ENCODE measurements around the gene ZNRD2.

The ZNRD2 gene

DNA sequence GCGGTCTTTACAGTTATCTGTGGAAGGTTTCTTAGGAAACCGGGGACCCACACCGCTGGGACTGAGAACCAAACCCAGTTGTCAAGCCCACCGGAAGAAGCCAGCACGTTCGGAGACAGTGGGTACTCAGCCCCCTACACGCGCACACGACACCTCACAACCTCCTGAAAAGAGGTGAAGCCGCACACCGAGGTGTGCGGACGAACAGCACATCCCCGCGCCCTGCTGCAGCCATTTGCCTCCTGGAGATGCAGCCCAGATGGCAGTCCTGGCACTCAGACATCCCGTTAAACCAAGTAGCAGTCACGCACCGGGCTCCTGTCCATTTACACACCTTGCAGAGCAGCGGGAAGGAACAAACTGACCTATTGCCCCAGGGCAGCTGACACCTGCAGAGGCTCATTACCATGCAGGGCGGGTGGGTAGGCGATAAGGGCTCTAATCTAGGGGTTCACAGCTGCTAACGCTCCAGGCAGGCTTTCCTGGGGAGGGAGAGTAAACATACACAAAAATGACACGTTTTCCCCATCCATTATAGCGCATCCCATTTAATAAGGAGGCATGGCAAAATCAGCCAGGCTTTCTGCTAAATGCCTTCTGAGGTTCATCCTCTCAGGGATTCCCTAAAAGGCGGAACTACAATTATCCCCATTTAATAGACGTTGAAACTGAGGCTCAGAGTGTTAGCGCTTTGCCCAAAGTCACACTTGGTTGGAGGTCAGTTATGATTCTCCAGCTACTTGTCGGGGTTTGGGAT is 4.7 kb downstream of the ZNRD2 start:
- Mint-ChIP-seq H3K4me3 (peak overlapping the region; percentile 79), H3K27ac (no peak overlapping the region), H3K4me1 (peaks cover 70% of the 10 kb centered on the region), H3K9me3 (no peaks in the 10 kb centered on the region), H3K36me3 (ENCODE audit: low read depth) (no peaks in the 10 kb centered on the region), H3K27me3 (ENCODE audit: low read depth, poor library complexity) (peaks cover 18% of the 10 kb centered on the region)
- TF ChIP-seq, protein P1, sequence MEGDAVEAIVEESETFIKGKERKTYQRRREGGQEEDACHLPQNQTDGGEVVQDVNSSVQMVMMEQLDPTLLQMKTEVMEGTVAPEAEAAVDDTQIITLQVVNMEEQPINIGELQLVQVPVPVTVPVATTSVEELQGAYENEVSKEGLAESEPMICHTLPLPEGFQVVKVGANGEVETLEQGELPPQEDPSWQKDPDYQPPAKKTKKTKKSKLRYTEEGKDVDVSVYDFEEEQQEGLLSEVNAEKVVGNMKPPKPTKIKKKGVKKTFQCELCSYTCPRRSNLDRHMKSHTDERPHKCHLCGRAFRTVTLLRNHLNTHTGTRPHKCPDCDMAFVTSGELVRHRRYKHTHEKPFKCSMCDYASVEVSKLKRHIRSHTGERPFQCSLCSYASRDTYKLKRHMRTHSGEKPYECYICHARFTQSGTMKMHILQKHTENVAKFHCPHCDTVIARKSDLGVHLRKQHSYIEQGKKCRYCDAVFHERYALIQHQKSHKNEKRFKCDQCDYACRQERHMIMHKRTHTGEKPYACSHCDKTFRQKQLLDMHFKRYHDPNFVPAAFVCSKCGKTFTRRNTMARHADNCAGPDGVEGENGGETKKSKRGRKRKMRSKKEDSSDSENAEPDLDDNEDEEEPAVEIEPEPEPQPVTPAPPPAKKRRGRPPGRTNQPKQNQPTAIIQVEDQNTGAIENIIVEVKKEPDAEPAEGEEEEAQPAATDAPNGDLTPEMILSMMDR (IDR thresholded peaks at IDR 0.05), result no peak
- DNase-seq, result no peak

DNA sequence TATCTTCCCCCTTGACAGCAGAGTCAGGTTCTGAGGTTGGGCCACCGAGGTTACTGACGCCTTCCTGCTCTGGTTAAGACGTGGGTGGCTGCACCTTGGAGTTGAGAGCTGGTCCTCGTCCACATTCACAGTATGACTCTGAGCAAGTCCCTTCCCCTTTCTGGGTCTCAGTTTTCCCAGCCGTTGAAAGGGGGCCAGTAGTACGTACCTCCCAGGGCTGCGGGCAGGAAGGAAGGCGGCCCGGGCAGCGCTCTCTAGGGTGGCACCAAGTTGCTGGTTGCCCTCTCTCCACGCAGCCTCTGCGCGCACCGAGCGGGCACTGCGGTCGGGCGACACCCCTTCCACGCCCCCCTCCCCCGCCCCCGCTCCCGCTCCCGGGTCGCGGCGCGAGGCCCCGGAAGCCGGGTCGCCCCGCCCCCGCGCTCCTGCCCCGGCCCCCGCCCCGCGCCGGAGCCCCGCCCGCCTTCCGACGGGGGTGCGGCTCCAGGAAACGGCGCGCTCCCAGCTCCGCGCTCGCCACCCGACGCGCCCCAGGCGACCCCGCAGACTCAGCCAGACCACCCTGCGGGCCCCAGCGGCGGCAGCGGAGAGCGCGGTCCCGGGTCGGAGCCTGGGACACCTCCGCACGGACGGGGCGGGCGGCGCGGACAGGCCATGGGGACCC is 5.4 kb downstream of the ZNRD2 start, which contains the start of gene EHBP1L1:
TSS of gene EHBP1L1 (plus strand) at position 486 of the 664 bp plus-strand sequence. CDS start 250 bp downstream, outside the sequence.
- Mint-ChIP-seq H3K4me1 (peaks cover 64% of the 10 kb centered on the region), H3K27me3 (ENCODE audit: low read depth, poor library complexity) (peaks cover 15% of the 10 kb centered on the region), H3K4me3 (peak within 1 kb of the TSS; percentile 79), H3K9me3 (no peaks in the 10 kb centered on the region), H3K27ac (no peak within 1 kb of the TSS), H3K36me3 (ENCODE audit: low read depth) (no peaks in the 10 kb centered on the region)
- peak; percentile 77 for DNase-seq
- TF ChIP-seq, protein P1 (IDR thresholded peaks at IDR 0.05), result no peak

DNA sequence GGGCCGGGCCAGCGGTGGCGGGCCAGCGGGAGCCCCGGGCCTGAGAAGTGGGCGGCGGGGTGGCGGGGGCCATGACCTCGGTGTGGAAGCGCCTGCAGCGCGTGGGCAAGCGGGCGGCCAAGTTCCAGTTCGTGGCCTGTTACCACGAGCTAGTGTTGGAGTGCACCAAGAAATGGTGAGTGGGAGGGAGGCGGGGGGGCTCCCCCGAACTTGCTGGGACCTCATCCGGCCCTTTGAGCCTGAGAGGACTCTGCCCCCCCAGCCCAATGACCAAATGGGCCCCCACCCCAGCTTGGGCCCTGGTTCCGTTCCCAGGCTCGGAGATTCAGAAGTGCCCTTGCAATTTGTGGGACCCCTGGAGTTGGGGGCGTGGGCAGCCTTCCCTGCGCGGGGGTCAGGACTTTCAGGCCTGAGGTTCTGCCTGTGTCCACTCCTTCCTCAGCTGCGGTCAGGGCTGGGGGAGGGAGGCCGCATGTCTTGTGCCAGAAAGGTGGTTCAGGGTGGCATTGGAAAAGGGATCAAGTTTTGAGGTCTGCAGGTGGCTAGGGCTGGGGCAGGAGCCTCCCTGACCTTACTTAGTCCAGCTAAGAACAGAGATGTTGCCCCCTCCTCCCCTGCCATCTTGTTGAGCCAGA is 6.1 kb downstream of the ZNRD2 start:
- Mint-ChIP-seq H3K4me1 (peaks cover 57% of the 10 kb centered on the region), H3K27me3 (ENCODE audit: low read depth, poor library complexity) (peaks cover 15% of the 10 kb centered on the region), H3K27ac (no peak overlapping the region), H3K9me3 (no peaks in the 10 kb centered on the region), H3K36me3 (ENCODE audit: low read depth) (no peaks in the 10 kb centered on the region), H3K4me3 (peak overlapping the region; percentile 72)
- TF ChIP-seq, protein P1 (IDR thresholded peaks at IDR 0.05), result no peak
- DNase-seq, result no peak

DNA sequence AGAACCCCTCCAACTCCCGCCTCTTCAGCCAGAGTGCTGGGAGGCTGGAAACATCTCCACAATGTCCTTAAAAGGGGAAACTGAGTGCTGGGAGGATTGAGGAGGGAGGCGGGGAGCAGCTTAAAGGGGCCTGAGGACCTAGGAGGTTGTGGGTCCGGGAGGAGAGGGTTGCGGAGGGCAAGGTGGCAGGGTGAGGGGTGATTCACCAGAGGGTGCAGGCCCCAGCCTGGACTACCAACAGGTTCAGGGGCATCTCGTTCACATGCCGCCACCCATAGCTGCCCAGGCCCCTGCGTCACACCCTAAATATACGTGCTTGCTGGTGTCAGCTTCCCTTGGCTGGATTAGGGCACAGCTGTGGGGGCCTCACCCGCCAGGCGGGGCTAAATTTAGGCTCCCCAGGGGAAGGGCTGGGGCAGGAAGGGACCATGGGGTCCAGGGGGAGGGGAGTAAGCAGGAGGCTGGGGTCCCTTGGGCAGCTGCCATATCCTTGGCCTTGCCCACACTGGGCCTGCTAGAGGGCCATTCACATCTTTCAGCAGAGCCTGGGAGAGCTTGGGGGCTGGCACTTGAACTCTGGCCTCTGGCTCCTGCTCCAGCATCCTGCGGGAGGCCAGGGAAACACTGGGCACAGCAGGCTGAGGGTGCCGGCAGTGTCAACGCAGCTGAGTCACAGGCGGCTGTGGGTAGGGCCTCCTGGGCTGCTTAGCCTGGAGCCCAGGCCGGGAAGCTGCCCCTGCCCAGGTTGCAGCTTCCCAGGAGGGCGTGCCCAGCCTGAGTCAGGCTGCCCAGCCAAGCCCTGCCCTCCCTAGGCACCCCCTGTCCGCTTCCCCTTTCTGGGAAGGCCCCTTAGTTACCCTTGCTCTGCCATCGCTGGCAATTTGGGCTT is 6.8 kb downstream of the ZNRD2 start:
- DNase-seq, result no peak
- TF ChIP-seq, protein P1 (IDR thresholded peaks at IDR 0.05), result no peak
- peaks cover 50% of the 10 kb centered on the region for H3K4me1 Mint-ChIP-seq
- no peaks in the 10 kb centered on the region for H3K36me3 Mint-ChIP-seq (ENCODE audit: low read depth)
- peaks cover 19% of the 10 kb centered on the region for H3K27me3 Mint-ChIP-seq (ENCODE audit: low read depth, poor library complexity)
- H3K27ac Mint-ChIP-seq, result no peak overlapping the region
- peak overlapping the region; percentile 72 for H3K4me3 Mint-ChIP-seq
- no peaks in the 10 kb centered on the region for H3K9me3 Mint-ChIP-seq

DNA sequence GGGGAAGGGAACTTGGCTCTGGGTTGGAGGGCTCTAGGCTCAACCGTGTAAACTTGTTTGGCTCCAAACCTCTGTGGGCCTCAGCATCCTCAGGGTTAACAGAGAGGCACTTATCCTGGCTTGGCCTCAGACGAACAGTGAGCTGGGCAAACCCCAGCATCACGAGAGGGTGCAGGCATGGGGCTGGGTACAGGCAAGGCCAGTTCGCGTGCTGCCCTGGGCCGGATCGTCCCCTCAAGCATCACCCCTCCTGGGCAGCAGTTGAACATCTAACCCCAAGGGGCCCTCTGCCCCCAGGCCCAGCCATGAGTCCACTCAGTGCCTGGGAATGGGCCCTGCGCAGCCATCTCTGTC is 7.5 kb downstream of the ZNRD2 start:
- Mint-ChIP-seq H3K36me3 (ENCODE audit: low read depth) (no peaks in the 10 kb centered on the region), H3K4me3 (peak overlapping the region; percentile 33), H3K4me1 (peaks cover 46% of the 10 kb centered on the region), H3K27ac (no peak overlapping the region), H3K27me3 (ENCODE audit: low read depth, poor library complexity) (peaks cover 25% of the 10 kb centered on the region), H3K9me3 (no peaks in the 10 kb centered on the region)
- TF ChIP-seq, protein P1 (IDR thresholded peaks at IDR 0.05), result no peak
- DNase-seq, result no peak
